IMR-90 (cell line): ENCODE data around the gene GAMT.

Experiments
- BHLHE40 ChIP-seq: fragments of 150-350 bp; IDR thresholded peaks from 2 replicates; pipeline ENCODE4 v1.6.1; 2016; ENCODE audit warnings: mild to moderate bottlenecking, low read depth, low read length
- CEBPB ChIP-seq: IDR thresholded peaks from 2 replicates; pipeline ENCODE4 v1.6.1; 2012; ENCODE audit warnings: low read depth, low read length, improper control_type of control experiment
- CTCF ChIP-seq: conservative IDR thresholded peaks from 2 replicates; pipeline ENCODE4 v1.5.1; 2012; ENCODE audit warnings: mild to moderate bottlenecking, low read depth, low read length, improper control_type of control experiment
- ELK1 ChIP-seq: fragments of 150-350 bp; IDR thresholded peaks from 2 replicates; pipeline ENCODE4 v1.6.1; 2016; ENCODE audit warnings: low read depth, mild to moderate bottlenecking, low read length, moderate library complexity, borderline replicate concordance
- MAFK ChIP-seq: IDR thresholded peaks from 2 replicates; pipeline ENCODE4 v1.6.1; 2012; ENCODE audit warnings: low read depth, low read length, improper control_type of control experiment
- MAZ ChIP-seq: IDR thresholded peaks from 2 replicates; pipeline ENCODE4 v1.6.1; 2012; ENCODE audit warnings: low read depth, mild to moderate bottlenecking, low read length, improper control_type of control experiment, moderate library complexity, borderline replicate concordance
- MXI1 ChIP-seq: IDR thresholded peaks from 2 replicates; pipeline ENCODE4 v1.6.1; 2012; ENCODE audit warnings: low read depth, mild to moderate bottlenecking, low read length, moderate library complexity, borderline replicate concordance
- POLR2A ChIP-seq: IDR thresholded peaks from 2 replicates; pipeline ENCODE4 v1.6.1; 2012; ENCODE audit warnings: mild to moderate bottlenecking, low read depth, low read length
- RAD21 ChIP-seq: IDR thresholded peaks from 2 replicates; pipeline ENCODE4 v1.6.1; 2012; ENCODE audit warnings: low read length, improper control_type of control experiment
- RCOR1 ChIP-seq: IDR thresholded peaks from 2 replicates; pipeline ENCODE4 v1.6.1; 2012; ENCODE audit warnings: mild to moderate bottlenecking, low read length, improper control_type of control experiment; ENCODE audit not compliant: insufficient replicate concordance
- RFX5 ChIP-seq: IDR thresholded peaks from 2 replicates; pipeline ENCODE4 v1.8.0; 2012; ENCODE audit warnings: low read depth, mild to moderate bottlenecking, low read length, moderate library complexity
- SMC3 ChIP-seq: fragments of 150-350 bp; IDR thresholded peaks from 2 replicates; pipeline ENCODE4 v1.6.1; 2016; ENCODE audit warnings: low read depth, mild to moderate bottlenecking, antibody characterized with exemption, low read length, moderate library complexity
- USF2 ChIP-seq: fragments of 150-350 bp; IDR thresholded peaks from 2 replicates; pipeline ENCODE4 v1.6.1; 2017; ENCODE audit warnings: mild to moderate bottlenecking, antibody characterized with exemption, low read length, low read depth

GRCh38 chr19:1425102-1425837 lies 23.9 kb upstream of the GAMT start:
- TF ChIP-seq CTCF (no peak), RAD21 (no peak), RCOR1 (no peak), POLR2A (no peak), SMC3 (no peak), MXI1 (no peak), CEBPB (peak; percentile 75), RFX5 (no peak), MAFK (no peak), USF2 (no peak), MAZ (no peak), BHLHE40 (no peak), ELK1 (no peak)
